Retinal pigment epithelial cell (primary cell): ENCODE measurements around the gene FBL.
"Not testable (repeated sequence)": the region's sequence is repeated elsewhere in the genome, so short reads cannot be mapped to it uniquely, and the experiment has no call there.

Experiments used
- DNase-seq: peaks from one replicate; pipeline ENCODE4 v3.0.0-alpha.2; 2010; ENCODE audit warnings: low read depth
- H3K4me3 ChIP-seq: 2 replicates; pipeline ENCODE4 v1.5.1; 2011; ENCODE audit warnings: mild to moderate bottlenecking, low read length, control low read depth, moderate library complexity
- CTCF ChIP-seq: conservative IDR thresholded peaks from 2 replicates; pipeline ENCODE4 v1.5.1; 2011; ENCODE audit warnings: low read depth, low read length, control low read depth, inconsistent platforms

FBL gene

GRCh38 chr19:39813264-39813993 is 32.8 kb downstream of the FBL start:
- DNase-seq: no peak
- no peak overlapping the region for H3K4me3 ChIP-seq
- no peak for TF ChIP-seq CTCF

GRCh38 chr19:39811064-39811463 is 35.1 kb downstream of the FBL start:
- no peak for DNase-seq
- no peak overlapping the region for H3K4me3 ChIP-seq
- TF ChIP-seq CTCF: no peak

DNA sequence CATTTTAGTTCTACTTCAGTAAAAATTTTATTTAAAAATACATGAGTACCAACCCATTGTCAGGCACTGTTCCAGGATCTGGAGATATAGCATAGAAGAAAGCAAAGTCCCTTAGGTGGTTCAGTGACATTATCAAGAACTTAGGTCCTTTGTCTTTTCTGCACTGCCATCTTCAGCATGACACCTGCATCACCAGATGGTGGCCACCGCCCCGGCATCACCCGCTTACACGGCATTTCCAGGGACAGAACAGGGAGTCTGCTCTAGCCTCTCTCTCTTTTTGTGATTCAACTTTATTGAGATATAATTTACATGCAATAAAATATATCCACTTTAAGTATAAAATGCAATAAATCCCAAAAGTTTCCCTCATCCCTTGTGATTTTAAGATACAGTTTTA is 35.8 kb downstream of the FBL start:
- no peak overlapping the region for H3K4me3 ChIP-seq
- no peak for TF ChIP-seq CTCF
- no peak for DNase-seq

GRCh38 chr19:39809368-39809767 is 36.8 kb downstream of the FBL start:
- TF ChIP-seq CTCF: no peak
- DNase-seq: no peak
- H3K4me3 ChIP-seq: no peak overlapping the region

DNA sequence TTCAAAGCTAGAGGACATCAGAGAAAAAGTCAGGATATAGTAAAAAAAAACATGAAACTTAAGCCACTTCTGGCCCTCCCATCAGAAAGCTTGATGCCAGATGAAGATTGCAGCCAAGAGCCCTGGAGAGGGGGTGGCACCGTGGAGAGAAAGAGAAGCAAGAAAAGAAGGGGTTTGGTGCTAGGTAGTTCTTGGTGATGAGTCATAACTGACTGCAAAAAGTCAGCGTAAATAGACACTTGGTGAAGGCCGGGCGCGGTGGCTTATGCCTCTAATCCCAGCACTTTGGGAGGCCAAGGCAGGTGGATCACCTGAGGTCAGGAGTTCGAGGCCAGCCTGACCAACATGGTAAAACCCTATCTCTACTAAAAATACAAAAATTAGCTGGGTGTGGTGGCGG is 37.5 kb downstream of the FBL start:
- not testable (repeated sequence) for H3K4me3 ChIP-seq, DNase-seq

DNA sequence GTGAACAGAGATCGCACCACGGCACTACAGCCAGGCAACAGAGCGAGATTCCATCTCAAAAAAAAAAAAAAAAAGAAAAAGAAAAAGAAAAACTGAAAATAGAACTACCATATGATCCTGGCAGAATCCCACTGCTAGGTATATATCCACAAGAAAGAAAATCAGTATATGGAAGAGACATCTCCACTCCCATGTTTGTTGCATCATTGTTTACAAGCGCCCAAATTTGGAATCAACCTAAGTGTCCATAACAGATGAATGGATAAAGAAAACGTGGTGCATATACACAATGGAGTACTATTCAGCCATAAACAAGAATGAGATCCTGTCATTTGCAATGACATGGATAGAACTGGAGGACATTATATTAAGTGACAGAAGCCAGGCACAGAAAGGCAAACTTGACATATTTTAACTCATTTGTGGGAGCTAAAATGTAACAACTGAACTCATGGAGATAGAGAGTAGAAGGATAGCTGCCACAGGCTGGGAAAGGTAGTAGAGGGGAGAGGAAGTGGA is 38.3 kb downstream of the FBL start:
- H3K4me3 ChIP-seq: no peak overlapping the region
- DNase-seq: no peak
- no peak for TF ChIP-seq CTCF

DNA sequence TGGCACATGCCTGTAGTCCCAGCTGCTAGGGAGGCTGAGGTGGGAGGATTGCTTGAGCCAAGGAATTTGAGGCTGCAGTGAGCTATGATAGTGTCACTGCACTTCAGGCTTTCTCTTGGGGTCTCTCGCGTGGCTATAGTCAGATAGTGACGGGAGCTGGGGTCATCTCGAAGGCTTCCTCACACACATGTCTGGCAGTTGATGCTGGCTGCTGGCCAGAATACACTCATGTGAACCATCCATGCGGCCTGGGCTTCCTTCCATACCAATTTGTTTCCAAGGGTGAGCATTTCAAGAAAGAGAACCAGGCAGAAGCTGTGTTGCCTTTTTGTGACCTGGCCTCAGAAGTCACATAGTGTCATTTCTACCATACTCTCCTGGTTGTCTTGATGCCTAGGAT is 41.1 kb downstream of the FBL start:
- DNase-seq: no peak
- H3K4me3 ChIP-seq: no peak overlapping the region
- TF ChIP-seq CTCF: no peak
